GM21717 (cell line): Measurements from ENCODE around the gene GPR62.
A peak's percentile ranks its signal among the peaks of the same experiment; 100 is the strongest.

Experiments used
- ATAC-seq: cut with Tn5 transposase; IDR thresholded peaks from one replicate; pipeline ENCODE4 v1.9.1; 2021; ENCODE audit warnings: mild to moderate bottlenecking, moderate library complexity; ENCODE audit not compliant: unreplicated experiment

Gene GPR62

GRCh38 chr3:51968883-51969678, 13.9 kb downstream of the GPR62 start:
- no peak for ATAC-seq

- no peak for ATAC-seq
Observed at GRCh38 chr3:51969841-51970240, 14.7 kb downstream of the GPR62 start.

- ATAC-seq: no peak
Observed at GRCh38 chr3:51970606-51971300, 15.6 kb downstream of the GPR62 start.

GRCh38 chr3:51971350-51971749, 16.2 kb downstream of the GPR62 start:
- no peak for ATAC-seq

GRCh38 chr3:51974277-51974962, 19.2 kb downstream of the GPR62 start:
- ATAC-seq: peak; percentile 13

GRCh38 chr3:51974963-51975851, 20.0 kb downstream of the GPR62 start, which contains the start of gene ABHD14A:
ABHD14A (plus strand) TSS chr3:51975064; CDS start chr3:51975136, 72 bp downstream.
- ATAC-seq: peak; percentile 42

- ATAC-seq: no peak
Observed at GRCh38 chr3:51975852-51976549, 20.8 kb downstream of the GPR62 start.

GRCh38 chr3:51977446-51978142, 22.4 kb downstream of the GPR62 start:
- ATAC-seq: no peak

- no peak for ATAC-seq
Observed at GRCh38 chr3:51978143-51978502, 22.9 kb downstream of the GPR62 start.

GRCh38 chr3:51980253-51980652, 25.1 kb downstream of the GPR62 start:
- no peak for ATAC-seq

GRCh38 chr3:51982352-51982837, 27.2 kb downstream of the GPR62 start:
- peak; percentile 47 for ATAC-seq

- peak; percentile 75 for ATAC-seq
Observed at GRCh38 chr3:51982838-51983577, 27.8 kb downstream of the GPR62 start, which contains the start of gene ACY1. ACY1 (plus strand) TSS chr3:51983535; CDS start chr3:51984065, 530 bp downstream.

- ATAC-seq: no peak
Observed at GRCh38 chr3:51983578-51984268, 28.5 kb downstream of the GPR62 start.

GRCh38 chr3:51984269-51984647, 29.1 kb downstream of the GPR62 start:
- ATAC-seq: no peak

- no peak for ATAC-seq
Observed at GRCh38 chr3:51985063-51985462, 29.9 kb downstream of the GPR62 start.

- no peak for ATAC-seq
Observed at GRCh38 chr3:51986010-51986947, 31.1 kb downstream of the GPR62 start.

- ATAC-seq: no peak
Observed at GRCh38 chr3:51987568-51987967, 32.4 kb downstream of the GPR62 start.
